ENCODE results near the gene ADAMTS18. TPM values are rescaled to one million over a fixed set of nuclear protein-coding genes. Genes with fewer than 3 reads are reported as not detected.
A peak's percentile ranks its signal among the peaks of the same experiment; 100 is the strongest.

ADAMTS18 gene
- total and polyA plus RNA-seq, 2 of the 8 experiments (the other 6 are each of a cell fraction or from before 2014, with no cell fraction given): 0.05 to 0.19 TPM

DNA sequence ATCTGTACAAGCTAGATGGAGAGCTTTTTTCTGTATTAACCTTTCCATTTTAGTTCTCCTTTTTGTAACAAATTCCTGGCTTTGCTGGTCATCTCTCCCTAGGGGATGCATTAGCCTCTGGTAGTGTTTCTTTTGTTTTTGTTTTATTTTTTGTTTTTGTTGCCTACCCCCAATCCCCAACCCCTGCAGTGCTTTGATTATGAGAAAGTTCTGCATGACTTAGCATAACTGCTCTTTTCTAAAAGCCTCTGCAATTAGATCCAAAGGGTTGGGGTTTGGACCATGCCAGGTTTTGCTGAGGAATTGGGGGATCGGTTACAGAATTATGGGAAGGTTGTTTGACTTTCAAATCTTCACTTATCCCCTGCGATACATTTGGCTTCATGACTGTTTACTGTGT lies 98.2 kb downstream of the ADAMTS18 start:
- Histone ChIP-seq H3K4me3 (ENCODE audit: extremely low read depth in 1 of 4, insufficient read depth in 2 of 4, low read depth in 3 of 4, low read length in 4 of 4) (peak overlapping the region in 1 of 4 experiments; percentile 34; a peak in 2 of 8 replicates), H3K14ac (ENCODE audit: insufficient read length) (no peak overlapping the region), H2BK20ac (ENCODE audit: low read length) (no peak overlapping the region), H3K23ac (ENCODE audit: insufficient read length) (no peak overlapping the region), H2BK5ac (ENCODE audit: low read depth, low read length) (no peak overlapping the region), H3K79me2 (ENCODE audit: control insufficient read depth in 1 of 2, insufficient read depth in 2 of 2, low read length in 2 of 2) (no peaks in the 10 kb centered on the region), H4K8ac (ENCODE audit: extremely low read depth, insufficient read depth, low read length) (no peak overlapping the region), H4K20me1 (replicated peaks in 1 of 2; ENCODE audit: control insufficient read depth in 1 of 2, insufficient read depth in 2 of 2, low read length in 2 of 2) (no peaks in the 10 kb centered on the region), H3K79me1 (ENCODE audit: low read depth, low read length) (no peaks in the 10 kb centered on the region), H3K9me3 (ENCODE audit: insufficient read depth in 2 of 2, low read depth in 1 of 2, low read length in 1 of 2) (no peaks in the 10 kb centered on the region), H2AK5ac (ENCODE audit: low read depth, low read length) (no peak overlapping the region), H3K9ac (replicated peaks in 1 of 4; ENCODE audit: extremely low read depth in 1 of 4, low read depth in 3 of 4, low read length in 3 of 4) (no peak overlapping the region), H3K27ac (ENCODE audit: low read depth, low read length) (no peak overlapping the region), H2BK15ac (ENCODE audit: low read length) (no peak overlapping the region), H3K4ac (replicated peaks; ENCODE audit: insufficient read length, low read depth, low read length) (no peak overlapping the region), H3K4me1 (replicated peaks in 1 of 4; ENCODE audit: control insufficient read depth in 3 of 4, insufficient read depth in 4 of 4, low read length in 3 of 4) (peaks cover 0 to 12% (median 11%) of the 10 kb centered on the region in 4 experiments; a peak in 5 of 7 replicates), H4K91ac (replicated peaks; ENCODE audit: insufficient read length, low read length) (no peak overlapping the region), H3K18ac (ENCODE audit: extremely low read depth, low read length) (no peak overlapping the region), H3K27me3 (replicated peaks in 1 of 4; ENCODE audit: control insufficient read depth in 3 of 4, extremely low read depth in 1 of 4, insufficient read depth in 3 of 4, low read length in 3 of 4) (no peaks in the 10 kb centered on the region), H4K5ac (ENCODE audit: insufficient read length, low read depth, low read length) (no peak overlapping the region), H2AFZ (ENCODE audit: low read length) (no peak overlapping the region), H3K36me3 (ENCODE audit: control insufficient read depth in 2 of 4, insufficient read depth in 4 of 4, low read length in 3 of 4) (no peaks in the 10 kb centered on the region), H2BK12ac (ENCODE audit: low read depth, low read length) (no peak overlapping the region), H2BK120ac (replicated peaks; ENCODE audit: low read depth, low read length) (no peak overlapping the region), H3K4me2 (ENCODE audit: insufficient read depth in 1 of 2, low read depth in 2 of 2, low read length in 2 of 2) (peak overlapping the region; percentile 40 to 50), H3K56ac (replicated peaks; ENCODE audit: insufficient read length, low read depth, low read length) (no peak overlapping the region), H3K23me2 (ENCODE audit: low read depth, low read length) (0 out of 2 replicates have a peak, but pooled peaks cover 2% of the 10 kb centered on the region)
- FAIRE-seq (no peak), DNase-seq (ENCODE audit: low read depth in 1 of 2, low spot score in 2 of 2) (peak in 1 of 2 experiments; percentile 15)
- WGBS, 2 experiments (ENCODE audit: extremely low coverage in 1 of 2, insufficient coverage in 1 of 2, insufficient read length in 1 of 2, insufficient replicate concordance in 2 of 2, low coverage in 1 of 2, low lambda C conversion rate in 2 of 2, missing lambda C conversion rate in 1 of 2): 47% methylated on average over 2 of the region's 2 CpGs; no CpG with 5 or more reads in 1 of the 2 experiments
- ChIA-PET POLR2A (ENCODE audit: partially characterized antibody) (no interaction called here), CTCF (ENCODE audit: partially characterized antibody) (interaction anchor here (0.8 to 1.5 kb wide), 4 partner anchors 16 to 352 kb away, joined by 3 read pairs; no protein-coding TSS in a partner anchor)
- TF ChIP-seq KDM1A (IDR thresholded peaks at IDR 0.05; ENCODE audit: borderline replicate concordance, low read length) (no peak), SAP30 (IDR thresholded peaks at IDR 0.05; ENCODE audit: insufficient read depth, insufficient replicate concordance, low read length) (no peak), SP4 (IDR thresholded peaks at IDR 0.05; ENCODE audit: low read length) (no peak), RFX5 (IDR thresholded peaks at IDR 0.05; ENCODE audit: borderline replicate concordance, low read depth, low read length) (no peak), MAFK (IDR thresholded peaks at IDR 0.05; ENCODE audit: low read depth, low read length) (peak; percentile 41), ZNF274 (IDR thresholded peaks at IDR 0.05; ENCODE audit: borderline replicate concordance, extremely low read depth, low read length) (no peak), EP300 (IDR thresholded peaks at IDR 0.05; ENCODE audit: borderline replicate concordance in 1 of 2, low read depth in 2 of 2, low read length in 2 of 2) (peak in 1 of 2 experiments; percentile 62; a peak in 1 of 3 replicates), SIX5 (IDR thresholded peaks at IDR 0.05; ENCODE audit: low read depth, low read length) (no peak), SP1 (IDR thresholded peaks at IDR 0.05; ENCODE audit: low read depth, low read length) (peak; percentile 56; the same call in 1 of the 2 replicates), EZH2 (IDR thresholded peaks at IDR 0.05; ENCODE audit: low read depth, low read length, severe bottlenecking) (no peak), BRCA1 (IDR thresholded peaks at IDR 0.05; ENCODE audit: low read depth, low read length) (no peak), RNF2 (IDR thresholded peaks at IDR 0.05; ENCODE audit: borderline replicate concordance, low read depth, low read length, missing control alignments, poor library complexity, severe bottlenecking) (no peak)
- TF ChIP-seq, protein P1, sequence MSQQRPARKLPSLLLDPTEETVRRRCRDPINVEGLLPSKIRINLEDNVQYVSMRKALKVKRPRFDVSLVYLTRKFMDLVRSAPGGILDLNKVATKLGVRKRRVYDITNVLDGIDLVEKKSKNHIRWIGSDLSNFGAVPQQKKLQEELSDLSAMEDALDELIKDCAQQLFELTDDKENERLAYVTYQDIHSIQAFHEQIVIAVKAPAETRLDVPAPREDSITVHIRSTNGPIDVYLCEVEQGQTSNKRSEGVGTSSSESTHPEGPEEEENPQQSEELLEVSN (IDR thresholded peaks at IDR 0.05): no peak

Data from H1 (cell line).